Measurements from ENCODE around the gene CECR2.
"Not testable (repeated sequence)": the region's sequence is repeated elsewhere in the genome, so short reads cannot be mapped to it uniquely, and the experiment has no call there.

Gene CECR2

DNA sequence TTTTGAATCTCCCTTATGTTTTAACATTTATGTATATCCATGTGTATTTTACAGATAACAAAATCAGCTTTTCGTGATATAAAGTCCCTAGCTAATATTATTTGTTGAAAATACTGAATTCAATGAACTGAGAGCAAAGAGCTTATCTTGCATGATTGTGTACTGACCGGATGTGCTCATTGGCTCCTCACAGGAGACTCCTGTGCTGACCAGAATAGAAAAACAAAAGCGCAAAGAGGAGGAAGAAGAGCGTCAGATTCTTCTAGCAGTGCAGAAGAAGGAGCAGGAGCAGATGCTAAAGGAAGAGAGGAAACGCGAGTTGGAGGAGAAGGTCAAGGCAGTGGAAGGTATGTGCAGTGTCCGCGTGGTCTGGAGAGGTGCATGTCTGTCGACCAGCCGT, 154.7 kb downstream of the CECR2 start:
- no peak for DNase-seq

DNA sequence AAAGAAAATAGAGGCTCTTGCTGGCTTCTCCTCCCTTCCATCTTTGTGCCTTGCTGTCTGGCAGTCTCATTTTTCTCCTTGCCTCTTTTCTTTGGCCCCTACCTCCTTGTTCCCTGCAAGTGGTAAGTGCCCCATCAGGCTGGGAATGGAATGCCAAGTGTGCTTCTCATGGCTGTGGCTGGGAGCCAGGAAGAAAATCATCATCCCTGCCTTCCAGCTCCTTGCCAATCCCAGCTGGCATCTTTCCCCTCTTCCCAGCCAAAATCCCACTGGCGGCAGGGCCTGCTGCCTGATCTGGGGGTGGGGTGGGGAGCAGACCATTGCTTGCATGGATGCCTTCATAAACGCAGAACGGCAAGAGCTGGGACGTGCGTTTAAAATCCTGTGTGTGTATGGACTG, 167.0 kb downstream of the CECR2 start:
- no peak for DNase-seq

DNA sequence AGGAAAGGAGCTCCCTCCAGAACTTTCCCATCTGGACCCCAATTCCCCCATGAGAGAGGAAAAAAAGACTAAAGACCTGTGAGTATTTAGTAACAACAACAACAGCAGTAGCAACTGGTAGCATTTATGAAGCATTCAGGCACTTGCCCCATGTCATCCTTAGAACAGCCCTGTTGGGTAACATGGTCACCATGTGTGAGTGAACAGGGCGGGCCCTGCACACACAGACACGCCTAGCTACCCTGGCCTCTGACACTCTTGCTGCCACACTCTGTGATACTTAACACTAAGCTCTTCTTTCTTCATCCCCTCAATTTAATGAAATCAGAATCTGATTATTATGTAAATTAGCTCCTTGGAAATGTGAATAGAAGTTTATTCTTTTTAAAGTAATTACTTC, 167.9 kb downstream of the CECR2 start:
- no peak for DNase-seq

DNA sequence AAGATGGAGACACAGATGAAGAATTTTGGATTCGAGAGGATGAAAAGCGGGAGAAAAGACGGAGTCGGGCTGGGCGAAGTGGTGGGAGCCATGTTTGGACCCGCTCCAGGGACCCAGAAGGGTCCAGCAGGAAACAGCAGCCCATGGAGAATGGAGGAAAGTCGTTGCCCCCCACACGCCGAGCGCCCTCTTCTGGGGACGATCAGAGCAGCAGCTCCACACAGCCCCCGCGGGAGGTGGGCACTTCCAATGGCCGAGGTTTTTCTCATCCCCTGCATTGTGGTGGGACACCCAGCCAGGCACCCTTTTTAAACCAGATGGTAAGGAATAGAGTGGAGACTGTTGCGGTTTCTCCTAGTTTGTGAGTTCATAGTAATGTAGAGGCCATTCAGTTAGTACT, 171.2 kb downstream of the CECR2 start:
- DNase-seq = no peak

DNA sequence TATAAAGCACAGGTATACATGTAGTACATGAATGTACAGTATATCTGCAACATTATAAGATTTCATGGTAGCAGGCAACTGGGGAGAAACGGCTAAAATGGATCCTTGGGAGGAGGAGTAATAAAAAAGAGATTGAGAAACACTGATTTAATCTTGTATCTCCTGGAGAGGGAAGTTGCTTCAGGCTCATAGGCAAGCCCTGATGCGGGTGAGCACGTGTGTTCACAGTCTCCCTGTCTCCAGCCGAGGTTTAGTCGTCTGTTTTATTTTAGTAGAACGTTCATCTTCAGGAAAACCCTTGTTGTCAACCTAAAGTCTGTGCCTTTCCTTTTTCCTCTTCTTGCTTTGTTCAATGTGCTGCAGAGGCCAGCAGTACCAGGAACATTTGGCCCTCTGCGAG, 172.2 kb downstream of the CECR2 start:
- DNase-seq = no peak

DNA sequence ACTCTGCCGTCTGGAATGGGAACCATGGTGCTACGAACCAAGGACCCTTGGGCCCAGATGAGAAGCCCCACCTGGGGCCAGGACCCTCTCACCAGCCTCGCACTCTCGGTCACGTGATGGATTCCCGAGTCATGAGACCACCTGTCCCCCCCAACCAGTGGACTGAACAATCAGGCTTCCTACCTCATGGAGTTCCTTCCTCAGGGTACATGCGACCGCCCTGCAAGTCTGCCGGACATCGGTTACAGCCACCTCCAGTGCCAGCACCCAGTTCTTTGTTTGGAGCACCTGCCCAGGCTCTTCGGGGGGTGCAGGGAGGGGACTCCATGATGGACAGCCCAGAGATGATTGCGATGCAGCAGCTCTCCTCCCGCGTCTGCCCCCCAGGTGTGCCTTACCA, 173.2 kb downstream of the CECR2 start:
- no peak for DNase-seq

DNA sequence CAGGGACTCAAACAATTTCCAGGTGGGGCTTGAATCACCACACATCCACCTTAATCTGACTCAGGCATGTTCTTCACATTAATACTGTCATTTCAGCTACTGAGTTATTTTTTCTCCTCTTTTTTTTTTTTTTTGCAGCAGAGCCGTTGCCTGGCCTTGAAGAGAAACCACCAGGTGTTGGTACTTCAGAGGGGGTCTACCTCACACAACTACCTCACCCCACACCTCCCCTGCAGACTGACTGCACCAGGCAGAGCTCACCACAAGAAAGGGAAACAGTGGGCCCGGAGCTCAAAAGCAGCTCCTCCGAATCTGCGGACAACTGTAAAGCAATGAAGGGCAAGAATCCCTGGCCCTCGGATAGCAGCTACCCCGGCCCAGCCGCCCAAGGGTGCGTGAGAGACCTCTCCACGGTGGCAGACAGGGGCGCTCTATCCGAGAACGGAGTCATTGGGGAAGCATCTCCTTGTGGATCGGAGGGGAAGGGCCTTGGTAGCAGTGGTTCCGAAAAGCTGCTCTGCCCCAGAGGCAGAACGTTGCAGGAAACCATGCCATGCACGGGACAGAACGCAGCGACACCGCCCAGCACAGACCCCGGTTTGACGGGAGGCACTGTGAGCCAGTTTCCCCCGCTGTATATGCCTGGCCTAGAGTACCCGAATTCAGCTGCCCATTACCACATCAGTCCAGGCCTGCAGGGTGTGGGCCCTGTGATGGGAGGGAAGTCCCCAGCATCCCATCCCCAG, 178.9 kb downstream of the CECR2 start:
- no peak for DNase-seq

DNA sequence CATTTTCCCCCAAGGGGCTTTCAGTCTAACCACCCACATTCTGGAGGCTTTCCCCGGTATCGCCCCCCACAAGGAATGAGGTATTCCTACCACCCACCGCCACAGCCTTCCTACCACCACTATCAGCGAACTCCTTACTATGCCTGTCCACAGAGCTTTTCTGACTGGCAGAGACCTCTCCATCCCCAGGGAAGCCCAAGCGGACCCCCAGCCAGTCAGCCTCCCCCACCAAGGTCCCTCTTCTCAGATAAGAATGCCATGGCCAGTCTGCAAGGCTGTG, 179.4 kb downstream of the CECR2 start:
- DNase-seq = no peak

DNA sequence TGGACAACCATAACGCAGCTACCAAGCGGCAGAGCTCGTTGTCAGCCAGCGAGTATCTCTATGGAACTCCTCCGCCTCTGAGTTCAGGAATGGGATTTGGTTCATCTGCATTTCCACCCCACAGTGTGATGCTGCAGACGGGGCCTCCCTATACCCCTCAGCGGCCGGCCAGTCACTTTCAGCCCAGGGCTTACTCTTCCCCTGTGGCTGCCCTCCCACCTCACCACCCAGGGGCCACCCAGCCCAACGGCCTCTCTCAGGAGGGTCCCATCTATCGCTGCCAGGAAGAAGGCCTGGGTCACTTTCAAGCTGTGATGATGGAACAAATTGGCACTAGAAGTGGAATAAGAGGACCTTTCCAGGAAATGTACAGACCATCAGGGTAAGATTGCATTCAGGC, 179.9 kb downstream of the CECR2 start:
- DNase-seq = no peak

DNA sequence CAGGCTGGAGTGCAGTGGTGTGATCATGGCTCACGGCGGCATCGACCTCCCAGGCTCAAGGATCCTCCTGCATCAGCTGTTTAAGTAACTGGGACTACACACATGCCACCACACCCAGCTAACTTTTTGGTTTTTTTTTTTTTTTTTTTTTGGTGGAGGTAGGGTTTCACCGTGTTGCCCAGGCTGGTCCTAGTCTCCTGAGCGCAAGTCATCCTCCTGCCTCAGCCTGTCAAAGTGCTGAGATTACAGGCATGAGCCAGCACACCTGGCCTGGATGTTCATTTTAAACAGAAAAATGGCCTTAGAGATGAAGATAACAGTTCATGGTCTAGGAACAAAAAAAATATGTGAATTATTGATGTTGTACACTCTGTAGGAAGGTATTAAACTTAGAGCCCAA, 180.4 kb downstream of the CECR2 start:
- no peak for DNase-seq

DNA sequence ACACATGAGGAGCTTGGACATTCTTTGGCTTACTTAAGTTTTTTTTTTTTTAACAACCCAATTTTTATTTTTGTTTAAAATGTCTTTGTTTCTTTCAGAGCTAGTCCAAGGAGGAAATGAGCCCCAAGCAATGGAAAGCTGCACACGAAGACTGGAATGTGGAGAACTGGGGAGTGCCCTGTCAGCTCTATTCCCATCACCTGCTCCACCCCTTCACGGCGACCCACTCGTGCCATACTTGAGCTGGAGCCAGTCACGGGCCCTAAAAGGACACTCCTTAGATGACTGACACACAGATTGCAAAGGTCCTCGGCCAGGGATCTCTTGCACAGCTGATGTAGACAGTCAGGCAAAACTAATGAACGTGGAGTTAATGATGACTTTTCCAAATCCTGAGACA, 183.5 kb downstream of the CECR2 start:
- DNase-seq = no peak

DNA sequence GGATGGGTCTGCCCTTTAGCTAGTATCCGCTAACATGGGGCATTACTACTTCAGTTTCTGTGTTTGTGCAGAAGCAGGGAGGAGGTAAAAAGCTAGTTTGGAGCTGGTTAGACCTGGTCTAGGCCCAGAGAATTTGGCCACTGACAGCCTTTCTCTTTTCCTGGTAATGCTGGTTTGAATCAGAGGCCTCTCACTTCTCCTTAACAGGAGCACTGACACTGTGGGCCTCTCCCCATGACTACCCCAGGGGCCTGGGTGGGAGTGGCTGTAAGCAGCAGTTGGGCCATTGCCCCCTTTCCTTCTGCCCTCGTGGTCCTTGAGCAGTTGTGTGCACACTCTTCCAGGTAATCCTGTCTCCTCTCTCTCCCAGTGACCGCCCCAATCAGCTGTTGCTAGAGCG, 185.6 kb downstream of the CECR2 start:
- no peak for DNase-seq

DNA sequence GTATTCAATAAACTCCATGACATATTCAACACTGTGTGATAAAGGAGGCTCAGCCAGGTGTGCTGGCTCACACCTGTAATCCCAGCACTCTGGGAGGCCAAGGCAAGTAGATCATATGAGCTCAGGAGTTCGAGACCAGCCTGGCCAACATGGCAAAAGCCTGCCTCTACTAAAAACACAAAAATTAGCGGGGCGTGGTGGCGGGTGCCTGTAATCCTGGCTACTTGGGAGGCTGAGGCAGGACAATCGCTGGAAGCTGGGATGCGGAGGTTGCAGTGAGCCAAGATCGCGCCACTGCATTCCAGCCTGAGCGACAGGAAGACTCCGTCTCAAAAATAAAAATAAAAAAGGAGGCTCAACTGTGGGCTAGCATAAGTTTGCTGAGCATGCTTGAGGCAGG, 189.9 kb downstream of the CECR2 start:
- DNase-seq = no peak

DNA sequence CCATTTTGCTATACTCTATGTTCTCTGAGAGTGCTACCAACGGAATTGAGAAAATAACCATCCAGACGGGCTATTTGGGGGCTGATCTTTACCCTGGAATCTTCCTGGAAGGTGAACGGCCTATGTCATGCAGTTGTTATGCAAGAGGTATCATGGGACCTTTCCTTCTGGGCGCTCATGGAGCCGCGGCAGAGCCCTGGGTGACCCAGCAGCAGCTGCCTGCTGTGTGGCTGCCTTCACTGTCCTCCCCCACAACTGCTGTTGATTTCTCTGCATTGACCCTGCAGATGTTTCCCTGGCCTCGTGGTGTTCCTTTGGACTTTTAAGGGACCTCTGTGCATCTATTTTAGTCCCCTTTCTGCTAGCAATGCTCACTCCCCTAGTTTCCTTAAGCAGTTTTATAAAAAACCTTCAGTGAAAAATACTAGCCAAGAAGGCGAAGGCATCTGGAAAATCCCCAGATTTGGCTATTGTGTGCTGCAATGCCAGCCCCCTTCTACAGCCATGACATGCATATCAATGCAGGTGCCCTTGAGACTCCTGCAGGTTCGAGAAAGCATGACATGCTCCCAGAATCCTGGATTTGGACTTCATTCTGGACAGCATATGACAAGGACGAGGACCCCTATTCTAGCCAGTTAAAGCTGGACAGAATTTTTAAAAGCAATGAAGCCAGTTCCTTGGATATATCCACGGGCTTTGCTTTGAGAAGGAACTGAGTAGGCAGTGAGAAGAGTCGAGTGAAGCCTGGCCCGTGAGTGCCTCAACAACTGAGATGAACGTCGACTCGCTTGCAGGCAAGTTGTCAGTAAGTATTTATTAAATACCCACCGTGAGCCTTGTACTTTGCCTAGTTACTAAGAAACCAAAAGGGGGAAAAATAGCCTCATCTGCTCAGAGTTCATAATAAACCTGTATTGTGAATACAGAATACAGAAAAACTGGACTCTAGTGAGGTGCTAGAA, 193.9 kb downstream of the CECR2 start, which contains the start of gene SLC25A18:
TSS of gene SLC25A18 (plus strand) at position 593 of the 965 bp plus-strand sequence. CDS start 16,447 bp downstream, outside the sequence.
- DNase-seq = no peak

DNA sequence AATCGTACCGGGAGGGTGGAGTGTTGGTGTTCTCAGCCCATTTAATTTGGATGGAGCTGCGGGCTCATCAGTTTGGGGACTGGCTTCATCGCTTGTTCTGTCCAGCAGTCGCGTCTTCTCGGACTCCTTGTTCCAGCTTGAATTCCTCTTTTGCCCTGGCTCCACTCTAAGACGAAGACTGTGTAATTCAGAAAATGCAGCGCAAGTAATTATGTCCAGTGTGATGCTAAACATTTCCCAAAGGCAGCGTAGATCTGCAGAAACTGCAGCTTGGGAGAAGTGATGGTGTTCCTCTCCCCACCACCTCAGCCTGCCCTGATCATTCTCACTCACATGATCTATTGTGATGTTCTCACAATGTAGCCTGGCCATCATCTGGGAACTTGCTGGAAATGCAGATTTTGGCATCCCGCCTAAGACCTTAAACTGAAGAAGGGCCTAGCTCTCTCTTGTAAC, 194.7 kb downstream of the CECR2 start:
- DNase-seq = no peak

DNA sequence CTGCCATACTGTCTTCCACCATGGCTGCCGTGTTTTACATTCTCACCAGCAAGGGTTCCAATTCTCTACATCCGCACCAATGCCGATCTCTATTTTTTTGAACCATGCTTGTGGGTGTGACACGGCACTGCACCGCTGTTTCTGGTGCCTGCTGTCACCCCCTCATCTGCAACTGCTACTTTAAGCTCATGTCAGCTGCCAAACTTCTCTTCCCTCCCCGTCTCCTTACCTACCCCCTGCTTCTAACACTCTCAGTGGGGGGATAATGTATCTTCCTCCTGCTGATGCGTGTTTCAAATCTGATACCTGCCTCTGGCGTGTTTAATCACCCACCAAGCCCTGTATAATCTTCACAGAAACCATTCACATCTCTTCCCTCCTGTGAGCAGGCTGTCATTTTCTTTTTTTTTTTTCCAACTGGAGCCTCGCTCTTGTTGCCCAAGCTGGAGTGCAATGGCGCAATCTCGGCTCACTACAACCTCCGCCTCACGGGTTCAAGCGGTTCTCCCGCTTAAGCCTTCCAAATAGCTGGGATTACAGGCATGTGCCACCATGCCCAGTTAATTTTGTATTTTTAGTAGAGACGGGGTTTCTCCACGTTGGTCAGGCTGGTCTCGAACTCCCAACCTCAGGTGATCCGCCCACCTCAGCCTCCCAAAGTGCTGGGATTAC, 196.9 kb downstream of the CECR2 start:
- DNase-seq = not testable (repeated sequence)

DNA sequence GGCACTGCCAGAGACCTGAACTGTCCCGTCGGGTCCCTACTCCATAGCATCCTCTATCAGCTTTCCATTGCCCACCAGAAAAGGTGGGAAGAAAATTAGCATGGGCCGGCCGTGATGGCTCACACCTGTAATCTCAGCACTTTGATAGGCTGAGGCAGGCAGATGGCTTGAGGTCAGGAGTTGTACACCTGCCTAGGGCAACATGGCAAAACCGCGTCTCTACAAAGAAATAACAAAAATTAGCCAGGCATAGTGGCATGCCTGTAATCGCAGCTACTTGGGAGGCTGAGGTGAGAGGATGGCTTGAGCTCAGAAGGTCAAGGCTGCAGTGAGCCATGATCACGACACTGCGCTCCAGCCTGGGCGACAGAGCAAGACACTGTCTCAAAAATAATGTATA, 197.5 kb downstream of the CECR2 start:
- DNase-seq = no peak

DNA sequence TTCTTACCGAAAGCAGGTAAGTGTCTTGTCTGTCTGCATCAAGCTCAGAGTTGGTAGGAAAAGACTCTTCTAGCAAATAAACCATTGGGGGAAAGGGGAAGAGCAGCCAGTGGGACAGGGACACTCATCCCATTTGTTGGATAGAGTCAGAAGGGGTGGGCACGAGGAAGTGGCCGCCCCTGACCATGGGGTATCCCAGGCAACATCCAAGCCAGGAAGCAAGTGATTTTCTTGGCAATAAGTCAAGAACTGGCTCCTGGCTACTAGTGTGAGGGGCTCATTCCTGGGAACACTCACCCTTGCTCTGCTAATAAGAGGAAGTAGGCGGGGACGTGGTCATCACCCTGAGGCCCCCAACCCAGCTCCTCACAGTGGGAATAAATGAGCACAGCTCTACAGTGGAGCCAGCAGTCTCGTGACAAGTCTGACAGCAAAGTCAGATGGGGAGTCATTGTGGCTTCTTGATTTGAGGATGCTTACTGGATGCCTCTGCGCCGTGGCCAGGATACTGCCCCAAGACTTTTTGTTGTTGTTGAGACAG, 200.8 kb downstream of the CECR2 start:
- DNase-seq = no peak

DNA sequence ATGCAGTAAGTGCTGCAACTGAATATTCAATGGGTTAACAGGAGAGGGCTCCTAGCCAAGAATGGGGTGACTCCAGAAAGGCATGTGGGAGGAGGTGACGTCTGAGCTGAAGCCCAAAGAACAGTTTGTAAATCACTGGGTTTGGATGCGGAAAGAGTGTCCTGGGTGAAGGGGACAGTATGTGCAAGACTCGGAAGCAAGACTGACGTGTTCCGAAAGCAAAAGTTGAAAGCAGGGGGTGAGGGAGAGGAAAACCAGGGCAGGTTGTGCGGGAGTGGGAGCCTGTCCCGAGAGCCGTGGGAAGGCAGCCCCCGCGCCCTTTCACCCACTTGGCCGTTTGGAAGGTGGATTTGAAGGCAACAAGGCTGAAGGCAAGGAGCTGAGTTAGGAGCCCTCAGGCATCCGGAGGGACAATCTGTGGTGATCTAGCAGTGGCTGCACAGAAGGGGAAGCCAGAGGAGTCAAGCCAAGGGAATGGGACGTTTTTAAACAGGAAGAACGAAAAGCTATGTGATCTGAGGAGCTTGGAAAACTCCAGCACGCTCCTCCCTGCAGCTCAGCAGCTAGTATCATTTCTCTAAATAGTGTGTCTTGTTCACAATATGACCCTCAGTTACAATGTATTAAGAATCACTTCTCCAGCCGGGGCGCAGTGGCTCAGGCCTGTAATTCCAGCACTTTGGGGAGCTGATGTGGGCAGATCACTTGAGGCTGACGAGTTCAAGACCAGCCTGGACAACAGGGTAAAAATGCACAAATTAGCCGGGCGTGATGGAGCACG, 201.8 kb downstream of the CECR2 start:
- DNase-seq = no peak

DNA sequence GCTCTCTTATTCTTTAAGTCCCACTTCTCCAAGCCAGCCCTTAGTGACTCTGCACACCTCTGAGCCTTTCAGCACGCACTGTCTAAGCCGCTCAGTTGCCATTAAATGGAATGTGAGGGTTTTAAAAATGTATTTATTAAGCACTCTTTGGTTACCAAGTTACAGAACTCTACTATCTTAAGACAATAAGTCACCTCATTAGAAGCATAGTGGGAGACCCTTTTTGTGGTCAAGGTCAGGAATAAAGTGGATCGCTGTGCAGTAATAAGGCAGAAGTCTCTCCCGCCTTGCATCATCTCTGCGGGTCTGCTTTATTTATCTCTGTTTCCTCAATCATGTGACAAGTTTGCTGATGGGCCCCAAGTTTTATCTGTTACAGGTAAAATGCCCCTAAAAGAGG, 205.9 kb downstream of the CECR2 start:
- no peak for DNase-seq

DNA sequence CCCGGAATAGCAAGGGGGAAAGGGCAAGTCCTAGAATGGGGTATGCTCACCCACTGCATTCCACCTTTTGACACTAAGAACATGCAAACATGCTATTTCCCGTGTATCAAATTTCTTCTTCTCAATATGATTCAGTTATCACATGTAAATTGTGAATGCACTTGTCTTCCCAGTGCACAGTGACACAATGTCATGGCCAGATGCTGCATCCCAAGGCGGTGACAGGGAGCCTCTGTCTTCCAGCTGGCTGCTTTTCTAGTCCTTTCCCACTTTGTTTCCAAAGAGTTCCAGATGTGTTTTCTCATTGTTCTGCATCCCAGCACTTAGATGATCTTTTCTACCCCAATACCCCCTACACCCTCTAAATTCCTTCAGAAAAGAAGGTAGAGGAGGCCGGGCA, 206.4 kb downstream of the CECR2 start:
- DNase-seq = no peak

DNA sequence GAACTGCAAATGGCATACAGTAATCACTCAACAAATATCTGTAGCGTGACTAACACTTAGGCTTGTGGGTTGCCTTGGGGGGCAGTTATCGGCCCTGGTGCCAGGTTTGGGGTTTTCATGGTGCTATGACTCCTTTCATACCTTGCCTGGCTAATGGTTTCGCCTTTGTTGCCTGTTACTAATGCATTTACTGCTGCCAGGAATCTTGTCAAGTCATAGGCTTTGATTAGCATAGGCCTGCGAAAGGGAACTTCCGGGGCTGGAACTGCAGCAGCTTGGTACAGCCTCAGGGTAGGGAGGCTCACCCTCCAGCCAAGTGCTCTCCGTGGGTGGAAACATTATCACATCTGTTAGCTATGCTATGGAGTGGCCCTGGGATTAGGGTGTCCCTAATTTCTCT, 207.2 kb downstream of the CECR2 start:
- peak; percentile 92 for DNase-seq

Data from NCI-H226 (cell line).